PFSK-1 (cell line): ENCODE results near the gene CCDC93.

ENCODE experiments used
- FOXP2 ChIP-seq: optimal IDR thresholded peaks from 2 replicates; pipeline ENCODE3; 2011; ENCODE audit warnings: borderline replicate concordance, control low read depth, inconsistent platforms; ENCODE audit not compliant: insufficient read depth; ENCODE audit errors: extremely low read length, extremely low read depth
- POLR2AphosphoS5 ChIP-seq: IDR thresholded peaks from 2 replicates; pipeline ENCODE4 v1.6.1; 2012; ENCODE audit warnings: low read depth, mild to moderate bottlenecking, control low read depth, low read length, moderate library complexity
- SIN3A ChIP-seq: IDR thresholded peaks from 2 replicates; pipeline ENCODE4 v1.6.1; 2012; ENCODE audit warnings: mild to moderate bottlenecking, low read length, moderate library complexity, borderline replicate concordance; ENCODE audit not compliant: insufficient read depth
- TAF1 ChIP-seq: IDR thresholded peaks from 2 replicates; pipeline ENCODE4 v1.6.1; 2012; ENCODE audit warnings: low read length, control low read depth, borderline replicate concordance; ENCODE audit not compliant: insufficient read depth
- TF ChIP-seq, protein P1 (sequence below), 2 experiments: IDR thresholded peaks; 2 replicates each; pipeline versions ENCODE4 v1.6.1 to v1.8.0; 2011 to 2012; ENCODE audit warnings: low read depth in 2 of 2, low read length in 2 of 2, control low read depth in 1 of 2, inconsistent platforms in 1 of 2, mild to moderate bottlenecking in 1 of 2, moderate library complexity in 1 of 2; ENCODE audit not compliant: insufficient read depth in 1 of 2

The CCDC93 gene

DNA sequence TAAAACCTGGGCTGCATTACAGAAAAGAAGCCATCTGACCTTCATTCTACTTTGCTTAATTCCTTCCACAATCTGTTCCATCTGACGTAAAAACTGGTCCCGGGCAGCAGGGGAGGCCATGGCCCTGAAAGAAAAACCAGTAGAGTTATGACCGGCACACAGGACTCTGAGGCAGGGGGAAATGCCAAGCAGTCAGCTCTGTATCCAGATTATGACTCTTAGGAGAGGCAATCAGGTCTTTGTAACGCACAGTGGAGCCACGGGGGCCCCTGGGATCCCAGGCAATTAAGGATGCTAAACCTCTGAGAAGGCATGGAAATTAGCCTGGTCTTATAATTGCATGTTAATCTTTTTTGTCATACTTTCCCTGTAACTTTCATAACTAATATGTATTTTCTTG is 78.4 kb downstream of the CCDC93 start:
- no peak for TF ChIP-seq FOXP2
- TF ChIP-seq SIN3A: no peak
- no peak for TF ChIP-seq POLR2AphosphoS5

DNA sequence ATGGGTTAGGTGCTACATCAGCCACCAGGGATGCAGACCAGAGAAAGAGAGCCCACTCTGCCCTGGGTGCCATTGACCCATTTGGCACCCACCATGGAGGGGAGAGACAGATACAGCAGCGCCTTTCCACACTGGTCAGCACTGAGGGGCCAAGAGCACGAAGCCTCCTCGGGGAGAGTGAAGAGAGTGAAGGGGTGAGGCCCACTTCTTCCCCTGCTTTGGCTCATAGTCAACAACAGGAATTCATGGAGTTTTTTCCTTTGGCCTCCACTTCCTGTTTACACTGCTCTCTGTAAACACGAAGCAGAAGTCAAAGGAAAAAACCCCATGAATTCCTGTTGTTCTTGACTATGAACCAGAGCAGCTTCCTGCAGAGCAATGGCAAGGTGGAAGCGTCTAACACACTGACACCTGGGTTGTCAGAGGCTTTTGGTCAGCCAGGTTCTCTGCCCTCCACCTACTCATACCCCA is 80.0 kb downstream of the CCDC93 start:
- TF ChIP-seq FOXP2 (no peak), TAF1 (no peak), SIN3A (no peak), POLR2AphosphoS5 (no peak)
- TF ChIP-seq, protein P1, sequence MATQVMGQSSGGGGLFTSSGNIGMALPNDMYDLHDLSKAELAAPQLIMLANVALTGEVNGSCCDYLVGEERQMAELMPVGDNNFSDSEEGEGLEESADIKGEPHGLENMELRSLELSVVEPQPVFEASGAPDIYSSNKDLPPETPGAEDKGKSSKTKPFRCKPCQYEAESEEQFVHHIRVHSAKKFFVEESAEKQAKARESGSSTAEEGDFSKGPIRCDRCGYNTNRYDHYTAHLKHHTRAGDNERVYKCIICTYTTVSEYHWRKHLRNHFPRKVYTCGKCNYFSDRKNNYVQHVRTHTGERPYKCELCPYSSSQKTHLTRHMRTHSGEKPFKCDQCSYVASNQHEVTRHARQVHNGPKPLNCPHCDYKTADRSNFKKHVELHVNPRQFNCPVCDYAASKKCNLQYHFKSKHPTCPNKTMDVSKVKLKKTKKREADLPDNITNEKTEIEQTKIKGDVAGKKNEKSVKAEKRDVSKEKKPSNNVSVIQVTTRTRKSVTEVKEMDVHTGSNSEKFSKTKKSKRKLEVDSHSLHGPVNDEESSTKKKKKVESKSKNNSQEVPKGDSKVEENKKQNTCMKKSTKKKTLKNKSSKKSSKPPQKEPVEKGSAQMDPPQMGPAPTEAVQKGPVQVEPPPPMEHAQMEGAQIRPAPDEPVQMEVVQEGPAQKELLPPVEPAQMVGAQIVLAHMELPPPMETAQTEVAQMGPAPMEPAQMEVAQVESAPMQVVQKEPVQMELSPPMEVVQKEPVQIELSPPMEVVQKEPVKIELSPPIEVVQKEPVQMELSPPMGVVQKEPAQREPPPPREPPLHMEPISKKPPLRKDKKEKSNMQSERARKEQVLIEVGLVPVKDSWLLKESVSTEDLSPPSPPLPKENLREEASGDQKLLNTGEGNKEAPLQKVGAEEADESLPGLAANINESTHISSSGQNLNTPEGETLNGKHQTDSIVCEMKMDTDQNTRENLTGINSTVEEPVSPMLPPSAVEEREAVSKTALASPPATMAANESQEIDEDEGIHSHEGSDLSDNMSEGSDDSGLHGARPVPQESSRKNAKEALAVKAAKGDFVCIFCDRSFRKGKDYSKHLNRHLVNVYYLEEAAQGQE (IDR thresholded peaks at IDR 0.05; ENCODE audit: insufficient read depth in 1 of 2, low read depth in 2 of 2, low read length in 2 of 2): no peak

DNA sequence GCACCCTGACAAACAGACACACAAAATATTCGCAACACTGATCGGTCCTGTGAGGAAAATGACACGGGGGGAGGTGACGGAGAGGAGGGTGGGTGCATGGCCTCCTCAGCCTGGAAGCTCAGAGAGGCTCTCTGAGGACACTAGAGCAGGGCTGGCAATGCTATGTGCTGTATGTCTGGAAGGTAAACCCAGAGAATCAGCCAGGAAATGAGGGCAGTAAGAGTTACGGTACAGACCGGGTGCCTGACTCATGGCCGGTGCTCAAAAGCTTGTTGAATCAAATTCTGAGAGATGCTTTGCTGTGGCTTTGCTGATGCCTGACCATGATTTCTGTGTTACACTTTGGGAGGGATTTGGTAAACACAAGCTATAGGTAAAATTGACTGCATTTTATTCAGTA is 81.9 kb downstream of the CCDC93 start:
- TF ChIP-seq POLR2AphosphoS5: no peak

DNA sequence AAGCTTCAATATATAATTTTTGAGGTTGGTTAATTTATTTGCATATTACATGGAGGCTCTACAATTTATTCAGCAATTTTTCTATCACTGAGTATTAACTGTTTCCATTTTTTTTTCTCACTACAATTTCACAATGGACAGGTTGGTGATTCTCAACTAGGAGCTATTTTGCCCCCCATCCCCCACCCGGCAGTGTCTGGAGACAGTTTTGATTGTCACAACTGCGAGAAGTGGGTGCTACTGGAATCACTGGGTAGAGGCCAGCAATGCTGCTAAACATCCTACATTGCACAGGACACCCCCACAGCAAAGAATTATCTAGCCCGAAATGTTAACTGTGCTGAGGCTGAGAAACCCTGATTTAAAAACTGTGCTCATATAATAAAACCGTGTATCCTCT is 82.6 kb downstream of the CCDC93 start:
- no peak for TF ChIP-seq TAF1
- TF ChIP-seq, protein P1 (IDR thresholded peaks at IDR 0.05; ENCODE audit: insufficient read depth in 1 of 2, low read depth in 2 of 2, low read length in 2 of 2): no peak
- TF ChIP-seq POLR2AphosphoS5: no peak
- no peak for TF ChIP-seq FOXP2
- no peak for TF ChIP-seq SIN3A

DNA sequence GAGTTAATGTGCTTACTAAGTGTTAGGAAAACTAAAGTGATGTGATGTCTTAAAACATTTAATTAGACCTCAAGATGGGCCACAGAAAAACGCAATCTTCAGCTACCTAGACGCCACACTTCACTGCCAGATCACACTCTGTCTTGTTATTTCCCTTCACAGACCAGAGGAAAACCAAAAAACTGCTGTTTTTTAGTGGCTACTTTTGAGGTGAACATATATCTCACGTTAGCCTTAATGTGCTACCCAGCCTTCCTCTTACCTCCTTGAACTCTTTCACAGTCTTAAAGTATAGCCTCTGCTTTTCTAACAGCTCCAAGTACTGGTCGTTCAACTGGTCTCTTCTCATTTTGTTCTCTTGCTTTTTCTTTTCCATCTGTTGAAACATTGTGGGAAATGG is 83.1 kb downstream of the CCDC93 start:
- TF ChIP-seq POLR2AphosphoS5 (no peak), FOXP2 (no peak), TAF1 (no peak), SIN3A (no peak)
- TF ChIP-seq, protein P1 (IDR thresholded peaks at IDR 0.05; ENCODE audit: insufficient read depth in 1 of 2, low read depth in 2 of 2, low read length in 2 of 2): no peak

DNA sequence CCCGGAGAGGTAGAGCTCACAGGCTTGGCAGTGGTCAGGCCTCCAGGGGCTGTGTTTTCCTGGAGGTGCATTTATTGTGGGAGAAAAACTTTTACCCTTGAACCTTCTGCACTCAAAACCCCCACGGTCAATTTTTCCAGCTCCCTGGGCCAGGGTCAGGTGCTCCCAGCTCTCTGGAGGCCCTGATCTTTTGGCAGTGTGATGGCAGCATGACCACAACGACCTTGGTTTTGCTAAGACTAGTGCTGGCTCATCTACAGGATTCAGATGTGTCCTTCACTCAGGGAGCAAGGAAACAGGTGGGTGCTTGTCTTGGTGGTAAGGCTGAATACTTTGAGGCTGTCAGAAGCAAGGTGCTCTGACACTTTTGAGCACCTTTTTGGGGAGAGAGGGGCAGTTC is 92.3 kb downstream of the CCDC93 start:
- TF ChIP-seq POLR2AphosphoS5 (no peak), FOXP2 (no peak), TAF1 (no peak), SIN3A (no peak)
- TF ChIP-seq, protein P1 (IDR thresholded peaks at IDR 0.05; ENCODE audit: insufficient read depth in 1 of 2, low read depth in 2 of 2, low read length in 2 of 2): no peak
